NCI-H345 treated with DMSO at 0.1 percent for 48 hours (cell line): Measurements from ENCODE around the gene OVCA2.

ENCODE experiments used
- DNase-seq: peaks from one replicate; lab custom pipeline; 2025; ENCODE audit not compliant: unreplicated experiment; lab: John Stamatoyannopoulos, UW

OVCA2 gene

GRCh38 chr17:2064520-2064971 is 22.7 kb downstream of the OVCA2 start:
- no peak for DNase-seq

- no peak for DNase-seq
These were observed 23.4 kb downstream of the OVCA2 start for GRCh38 chr17:2064980-2065785.

- DNase-seq, result no peak
These were observed 24.2 kb downstream of the OVCA2 start for GRCh38 chr17:2065949-2066400.

- no peak for DNase-seq
These were observed 25.3 kb downstream of the OVCA2 start for GRCh38 chr17:2067048-2067561.

GRCh38 chr17:2067608-2068024 is 25.8 kb downstream of the OVCA2 start:
- DNase-seq, result no peak

GRCh38 chr17:2068031-2068518 is 26.3 kb downstream of the OVCA2 start:
- no peak for DNase-seq

- no peak for DNase-seq
These were observed 26.8 kb downstream of the OVCA2 start for GRCh38 chr17:2068519-2069051.

- no peak for DNase-seq
These were observed 28.6 kb downstream of the OVCA2 start for GRCh38 chr17:2070241-2071023.

- DNase-seq, result no peak
These were observed 29.2 kb downstream of the OVCA2 start for GRCh38 chr17:2071024-2071385.

- DNase-seq, result no peak
These were observed 29.8 kb downstream of the OVCA2 start for GRCh38 chr17:2071455-2072281.

- no peak for DNase-seq
These were observed 33.1 kb downstream of the OVCA2 start for GRCh38 chr17:2074919-2075318.

- no peak for DNase-seq
These were observed 33.7 kb downstream of the OVCA2 start for GRCh38 chr17:2075336-2076086.

GRCh38 chr17:2076087-2076984 is 34.5 kb downstream of the OVCA2 start:
- no peak for DNase-seq

GRCh38 chr17:2077040-2077439 is 35.2 kb downstream of the OVCA2 start:
- DNase-seq, result no peak

- no peak for DNase-seq
These were observed 39.7 kb downstream of the OVCA2 start for GRCh38 chr17:2081564-2081963.

GRCh38 chr17:2082003-2082781 is 40.4 kb downstream of the OVCA2 start:
- no peak for DNase-seq

GRCh38 chr17:2083613-2084035 is 41.8 kb downstream of the OVCA2 start:
- DNase-seq, result no peak
